Neural cell (in vitro differentiated cells): Measurements from ENCODE around the gene NCOA7. TPM values are rescaled to one million over a fixed set of nuclear protein-coding genes. Genes with fewer than 3 reads are reported as not detected.

ENCODE experiments used
- H2AFZ ChIP-seq: fragments of 200-600, 300-800 bp; sonication (generic), shearing (Covaris generic); 2 replicates; pipeline ENCODE4 v1.6.0; 2014; ENCODE audit warnings: low read depth, mild to moderate bottlenecking, antibody characterized with exemption, low read length, moderate library complexity
- H3F3A ChIP-seq: fragments of 200-600 bp; shearing (Covaris generic); 2 replicates; pipeline ENCODE4 v1.6.1; 2016; ENCODE audit warnings: mild to moderate bottlenecking, moderate library complexity, mixed read lengths, antibody characterized with exemption, low read length; ENCODE audit not compliant: insufficient read depth, poor library complexity, severe bottlenecking
- H3K27ac ChIP-seq: fragments of 200-600, 300-800 bp; sonication (generic), shearing (Covaris generic); 2 replicates; pipeline ENCODE4 v1.5.1; 2014; ENCODE audit warnings: mild to moderate bottlenecking, low read length, moderate library complexity
- H3K27me3 ChIP-seq: fragments of 300-800, 200-600 bp; sonication (generic), shearing (Covaris generic); 2 replicates; pipeline ENCODE4 v1.6.0; 2014; ENCODE audit warnings: mild to moderate bottlenecking, low read depth, low read length, moderate library complexity; ENCODE audit not compliant: insufficient read depth
- H3K36me3 ChIP-seq: fragments of 300-800, 200-600 bp; sonication (generic), shearing (Covaris generic); 2 replicates; pipeline ENCODE4 v1.5.1; 2014; ENCODE audit warnings: mild to moderate bottlenecking, antibody characterized with exemption, low read length, moderate library complexity; ENCODE audit not compliant: insufficient read depth
- H3K4me2 ChIP-seq: fragments of 300-800, 200-600 bp; sonication (generic), shearing (Covaris generic); 2 replicates; pipeline ENCODE4 v1.6.0; 2014; ENCODE audit warnings: mild to moderate bottlenecking, low read length
- H3K4me3 ChIP-seq: fragments of 300-800, 200-600 bp; sonication (generic), shearing (Covaris generic); 2 replicates; pipeline ENCODE4 v1.5.1; 2014; ENCODE audit warnings: mild to moderate bottlenecking, low read length, moderate library complexity
- H3K79me2 ChIP-seq: fragments of 200-600 bp; shearing (Covaris generic); replicated peaks from 2 replicates; pipeline ENCODE4 v1.6.0; 2014; ENCODE audit warnings: mild to moderate bottlenecking, low read length, moderate library complexity; ENCODE audit not compliant: insufficient read depth
- H3K9ac ChIP-seq: fragments of 300-800, 200-600 bp; sonication (generic), shearing (Covaris generic); 2 replicates; pipeline ENCODE4 v1.6.1; 2016; ENCODE audit warnings: mild to moderate bottlenecking, low read length, mixed read lengths
- H3K9me2 ChIP-seq: fragments of 200-600 bp; shearing (Covaris generic); 2 replicates; pipeline ENCODE4 v1.6.1; 2016; ENCODE audit warnings: mild to moderate bottlenecking, low read length, mixed read lengths; ENCODE audit not compliant: insufficient read depth
- H3K9me3 ChIP-seq: fragments of 200-600, 300-800 bp; sonication (generic), shearing (Covaris generic); 2 replicates; pipeline ENCODE4 v1.6.1; 2016; ENCODE audit warnings: mild to moderate bottlenecking, mixed run types, low read length, moderate library complexity, mixed read lengths
- H4K20me1 ChIP-seq: fragments of 200-600 bp; shearing (Covaris generic); 2 replicates; pipeline ENCODE4 v1.6.1; 2016; ENCODE audit warnings: mild to moderate bottlenecking, mixed run types; ENCODE audit not compliant: insufficient read depth
- EP300 ChIP-seq: fragments of 450-650 bp; conservative IDR thresholded peaks from 2 replicates; pipeline ENCODE4 v1.6.1; 2014; ENCODE audit warnings: antibody characterized with exemption, mild to moderate bottlenecking, moderate library complexity; ENCODE audit not compliant: poor library complexity, severe bottlenecking
- EZH2 ChIP-seq: fragments of 200-600, 300-800 bp; shearing (Covaris generic), sonication (generic); IDR thresholded peaks from 2 replicates; pipeline ENCODE4 v1.6.1; 2014; ENCODE audit warnings: antibody characterized with exemption, low read length, borderline replicate concordance, mild to moderate bottlenecking; ENCODE audit not compliant: insufficient read depth, poor library complexity, severe bottlenecking
- MXI1 ChIP-seq: fragments of 450-650 bp; conservative IDR thresholded peaks from 2 replicates; pipeline ENCODE4 v1.6.1; 2014; ENCODE audit warnings: antibody characterized with exemption, mild to moderate bottlenecking; ENCODE audit not compliant: poor library complexity, severe bottlenecking
- POLR2AphosphoS5 ChIP-seq: IDR thresholded peaks from 2 replicates; pipeline ENCODE4 v1.6.1; 2012
- RAD21 ChIP-seq: fragments of 450-650 bp; conservative IDR thresholded peaks from 2 replicates; pipeline ENCODE4 v1.6.1; 2014; ENCODE audit warnings: antibody characterized with exemption, mild to moderate bottlenecking, moderate library complexity
- SMC3 ChIP-seq: fragments of 450-650 bp; conservative IDR thresholded peaks from 2 replicates; pipeline ENCODE4 v1.6.1; 2014; ENCODE audit warnings: antibody characterized with exemption, mild to moderate bottlenecking, moderate library complexity; ENCODE audit not compliant: poor library complexity
- TAF1 ChIP-seq: IDR thresholded peaks from 2 replicates; pipeline ENCODE4 v1.6.1; 2012; ENCODE audit warnings: low read depth
- polyA plus RNA-seq: library from polyadenylated mRNA; depleted of rRNA; stranded (reverse); fragments of >200 nt; gene quantifications from 2 replicates; pipeline ENCODE4 v1.2.3, GENCODE V29; 2014
- TF ChIP-seq, protein P1 (sequence below): IDR thresholded peaks from 2 replicates; pipeline ENCODE4 v1.6.1; 2012; ENCODE audit warnings: borderline replicate concordance
- TF ChIP-seq, protein P2 (sequence below): fragments of 450-650 bp; IDR thresholded peaks from 2 replicates; pipeline ENCODE4 v1.5.1; 2014; ENCODE audit warnings: antibody characterized with exemption, mild to moderate bottlenecking, moderate library complexity; ENCODE audit not compliant: poor library complexity, severe bottlenecking

NCOA7 gene
- polyA plus RNA-seq, 1 donor from 2014 or later, result 17.1 TPM

GRCh38 chr6:125826695-125827463 lies 36.1 kb downstream of the NCOA7 start:
- Histone ChIP-seq H3K27ac (no peak overlapping the region), H3F3A (no peaks in the 10 kb centered on the region), H2AFZ (no peak overlapping the region), H4K20me1 (no peaks in the 10 kb centered on the region), H3K36me3 (no peaks in the 10 kb centered on the region), H3K9me2 (no peaks in the 10 kb centered on the region), H3K9me3 (no peaks in the 10 kb centered on the region), H3K4me2 (no peak overlapping the region), H3K4me3 (no peak overlapping the region), H3K27me3 (no peaks in the 10 kb centered on the region), H3K9ac (no peak overlapping the region), H3K79me2 (no peaks in the 10 kb centered on the region)
- TF ChIP-seq, protein P1, sequence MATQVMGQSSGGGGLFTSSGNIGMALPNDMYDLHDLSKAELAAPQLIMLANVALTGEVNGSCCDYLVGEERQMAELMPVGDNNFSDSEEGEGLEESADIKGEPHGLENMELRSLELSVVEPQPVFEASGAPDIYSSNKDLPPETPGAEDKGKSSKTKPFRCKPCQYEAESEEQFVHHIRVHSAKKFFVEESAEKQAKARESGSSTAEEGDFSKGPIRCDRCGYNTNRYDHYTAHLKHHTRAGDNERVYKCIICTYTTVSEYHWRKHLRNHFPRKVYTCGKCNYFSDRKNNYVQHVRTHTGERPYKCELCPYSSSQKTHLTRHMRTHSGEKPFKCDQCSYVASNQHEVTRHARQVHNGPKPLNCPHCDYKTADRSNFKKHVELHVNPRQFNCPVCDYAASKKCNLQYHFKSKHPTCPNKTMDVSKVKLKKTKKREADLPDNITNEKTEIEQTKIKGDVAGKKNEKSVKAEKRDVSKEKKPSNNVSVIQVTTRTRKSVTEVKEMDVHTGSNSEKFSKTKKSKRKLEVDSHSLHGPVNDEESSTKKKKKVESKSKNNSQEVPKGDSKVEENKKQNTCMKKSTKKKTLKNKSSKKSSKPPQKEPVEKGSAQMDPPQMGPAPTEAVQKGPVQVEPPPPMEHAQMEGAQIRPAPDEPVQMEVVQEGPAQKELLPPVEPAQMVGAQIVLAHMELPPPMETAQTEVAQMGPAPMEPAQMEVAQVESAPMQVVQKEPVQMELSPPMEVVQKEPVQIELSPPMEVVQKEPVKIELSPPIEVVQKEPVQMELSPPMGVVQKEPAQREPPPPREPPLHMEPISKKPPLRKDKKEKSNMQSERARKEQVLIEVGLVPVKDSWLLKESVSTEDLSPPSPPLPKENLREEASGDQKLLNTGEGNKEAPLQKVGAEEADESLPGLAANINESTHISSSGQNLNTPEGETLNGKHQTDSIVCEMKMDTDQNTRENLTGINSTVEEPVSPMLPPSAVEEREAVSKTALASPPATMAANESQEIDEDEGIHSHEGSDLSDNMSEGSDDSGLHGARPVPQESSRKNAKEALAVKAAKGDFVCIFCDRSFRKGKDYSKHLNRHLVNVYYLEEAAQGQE, result no peak
- TF ChIP-seq POLR2AphosphoS5 (no peak), MXI1 (no peak), EP300 (no peak), RAD21 (no peak), EZH2 (no peak), SMC3 (no peak), TAF1 (no peak)
- TF ChIP-seq, protein P2, sequence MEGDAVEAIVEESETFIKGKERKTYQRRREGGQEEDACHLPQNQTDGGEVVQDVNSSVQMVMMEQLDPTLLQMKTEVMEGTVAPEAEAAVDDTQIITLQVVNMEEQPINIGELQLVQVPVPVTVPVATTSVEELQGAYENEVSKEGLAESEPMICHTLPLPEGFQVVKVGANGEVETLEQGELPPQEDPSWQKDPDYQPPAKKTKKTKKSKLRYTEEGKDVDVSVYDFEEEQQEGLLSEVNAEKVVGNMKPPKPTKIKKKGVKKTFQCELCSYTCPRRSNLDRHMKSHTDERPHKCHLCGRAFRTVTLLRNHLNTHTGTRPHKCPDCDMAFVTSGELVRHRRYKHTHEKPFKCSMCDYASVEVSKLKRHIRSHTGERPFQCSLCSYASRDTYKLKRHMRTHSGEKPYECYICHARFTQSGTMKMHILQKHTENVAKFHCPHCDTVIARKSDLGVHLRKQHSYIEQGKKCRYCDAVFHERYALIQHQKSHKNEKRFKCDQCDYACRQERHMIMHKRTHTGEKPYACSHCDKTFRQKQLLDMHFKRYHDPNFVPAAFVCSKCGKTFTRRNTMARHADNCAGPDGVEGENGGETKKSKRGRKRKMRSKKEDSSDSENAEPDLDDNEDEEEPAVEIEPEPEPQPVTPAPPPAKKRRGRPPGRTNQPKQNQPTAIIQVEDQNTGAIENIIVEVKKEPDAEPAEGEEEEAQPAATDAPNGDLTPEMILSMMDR, result no peak

DNA sequence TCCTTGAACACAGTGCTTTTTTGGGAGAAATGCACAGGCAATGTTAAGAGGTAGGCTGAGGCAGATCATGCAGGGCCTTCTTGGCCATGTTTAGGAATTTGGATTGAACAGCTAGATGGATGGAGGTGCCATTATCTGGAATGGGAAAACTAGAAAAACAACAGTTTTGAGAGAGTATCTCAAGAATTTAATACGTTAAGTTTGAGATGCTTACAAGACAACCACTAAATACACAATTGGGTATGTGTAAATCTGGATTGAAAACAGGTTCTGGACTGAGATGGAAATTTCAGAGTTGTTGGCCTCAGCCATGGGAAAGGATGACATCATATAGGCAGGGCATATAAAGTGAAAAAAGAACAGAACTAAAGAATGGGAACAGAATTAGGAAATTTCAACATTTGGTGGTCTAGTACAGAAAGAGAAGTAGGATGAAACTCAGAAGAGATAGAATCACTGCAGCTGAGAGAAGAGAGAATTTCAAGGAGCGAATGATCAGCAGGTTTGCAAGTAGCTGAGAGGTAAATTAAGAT lies 37.1 kb downstream of the NCOA7 start:
- H3F3A ChIP-seq, result no peaks in the 10 kb centered on the region
- no peak overlapping the region for H2AFZ ChIP-seq
- H3K4me2 ChIP-seq, result no peak overlapping the region
- no peaks in the 10 kb centered on the region for H4K20me1 ChIP-seq
- no peak overlapping the region for H3K4me3 ChIP-seq
- no peak overlapping the region for H3K9ac ChIP-seq
- no peaks in the 10 kb centered on the region for H3K27me3 ChIP-seq
- H3K9me3 ChIP-seq, result no peaks in the 10 kb centered on the region
- no peaks in the 10 kb centered on the region for H3K36me3 ChIP-seq
- no peaks in the 10 kb centered on the region for H3K79me2 ChIP-seq
- no peak overlapping the region for H3K27ac ChIP-seq
- no peaks in the 10 kb centered on the region for H3K9me2 ChIP-seq
- no peak for TF ChIP-seq EP300
- TF ChIP-seq, protein P1, result no peak
- TF ChIP-seq RAD21, result no peak
- TF ChIP-seq EZH2, result no peak
- TF ChIP-seq, protein P2, result no peak
- no peak for TF ChIP-seq POLR2AphosphoS5
- TF ChIP-seq MXI1, result no peak
- no peak for TF ChIP-seq TAF1
- TF ChIP-seq SMC3, result no peak
